HG03064 (cell line): ENCODE results near the gene TMEM165.

ENCODE experiments used
- ATAC-seq: cut with Tn5 transposase; IDR thresholded peaks from one replicate; pipeline ENCODE4 v1.9.1; 2021; ENCODE audit warnings: low read depth; ENCODE audit not compliant: unreplicated experiment

The TMEM165 gene

DNA sequence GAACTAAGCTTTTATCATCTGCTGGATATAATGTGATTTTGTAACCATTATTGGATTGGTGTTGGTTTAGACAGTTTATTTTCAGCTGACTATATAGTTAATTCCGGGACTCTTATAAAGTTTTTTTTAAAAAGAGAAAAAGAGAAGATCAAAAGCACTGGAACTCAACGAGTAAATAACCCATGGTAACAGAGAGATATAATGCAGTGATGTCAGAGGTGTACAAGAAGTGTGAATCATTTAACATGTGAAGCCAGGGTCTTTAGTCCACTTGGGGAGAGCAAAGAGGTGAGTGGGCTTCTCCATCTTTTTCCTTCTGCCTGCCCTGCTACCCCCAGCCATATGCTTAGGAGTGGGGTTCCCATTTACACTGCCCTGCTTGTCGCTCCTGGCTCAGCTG lies 3.2 kb downstream of the TMEM165 start:
- no peak for ATAC-seq

DNA sequence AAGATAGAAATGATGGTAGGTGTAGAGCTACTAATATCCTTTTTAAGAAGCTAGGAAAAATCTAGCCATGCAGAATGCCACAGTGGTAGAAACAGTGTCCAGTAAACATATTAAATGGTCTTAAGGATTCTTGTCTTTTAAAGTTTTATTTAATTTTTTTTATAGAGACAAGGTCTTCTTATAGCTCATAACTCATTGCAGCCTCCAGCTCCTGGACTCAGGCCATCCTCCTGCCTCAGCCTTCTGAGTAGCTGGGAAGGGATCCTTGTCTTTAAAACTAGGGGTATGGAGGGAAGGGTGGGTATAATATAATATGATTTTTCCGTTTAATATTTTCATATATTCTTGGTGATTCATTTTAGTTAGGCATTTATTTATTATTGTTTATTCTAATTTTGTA lies 3.8 kb downstream of the TMEM165 start:
- ATAC-seq, result no peak

DNA sequence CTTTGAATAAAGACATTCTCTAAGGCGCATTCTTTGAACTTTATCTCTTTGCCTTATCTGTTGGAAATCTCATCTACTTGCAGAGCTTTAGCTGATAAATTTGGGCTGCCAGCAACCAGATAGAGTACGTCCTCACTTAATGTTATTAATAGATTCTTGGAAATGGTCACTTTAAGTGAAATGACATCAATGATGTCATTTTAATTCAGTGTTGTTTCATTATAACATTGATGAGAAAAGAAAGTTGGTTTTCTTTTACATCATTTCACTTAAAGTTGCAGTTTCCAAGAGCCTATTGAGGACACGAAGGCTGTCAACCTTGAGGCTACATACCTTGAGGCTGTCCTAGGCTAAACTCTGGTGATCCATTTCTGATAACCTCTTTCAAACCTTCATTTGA lies 9.3 kb downstream of the TMEM165 start:
- no peak for ATAC-seq

DNA sequence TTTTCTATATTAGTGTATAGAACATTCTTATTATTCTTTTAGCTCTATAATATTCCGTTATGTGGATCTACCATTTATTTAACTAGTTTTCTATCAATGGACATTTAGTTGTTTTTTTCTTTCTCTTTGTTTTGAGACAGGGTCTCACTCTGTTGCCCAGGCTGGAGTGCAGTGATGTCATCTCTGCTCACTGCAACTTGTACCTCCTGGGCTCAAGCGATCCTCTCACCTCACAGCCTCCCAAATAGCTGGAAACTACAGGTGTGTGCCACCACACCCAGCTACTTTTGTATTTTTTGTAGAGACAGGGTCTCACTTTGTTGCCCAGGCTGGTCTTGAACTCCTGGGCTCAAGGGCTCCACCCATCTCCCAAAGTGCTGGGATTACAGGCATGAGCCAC lies 10.8 kb downstream of the TMEM165 start:
- ATAC-seq, result no peak

DNA sequence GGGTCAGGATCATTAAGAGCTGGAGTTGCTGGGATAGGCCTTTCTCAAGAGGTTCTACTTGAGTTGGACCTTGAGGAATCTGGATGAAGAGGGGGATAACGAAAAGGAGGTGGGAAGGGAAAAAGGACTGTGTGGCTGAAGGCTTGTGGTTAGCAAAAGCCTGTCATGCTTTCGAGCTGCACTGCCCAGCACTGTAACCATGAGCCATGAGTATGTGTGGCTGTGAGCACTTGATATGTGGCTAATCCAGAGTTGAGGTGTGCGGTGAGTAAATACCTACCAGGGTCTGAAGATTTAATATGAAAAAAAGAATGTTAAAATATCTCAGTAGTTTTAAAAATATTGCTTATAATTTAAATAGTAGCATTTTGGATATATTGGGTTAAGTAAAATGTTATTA lies 11.4 kb downstream of the TMEM165 start:
- ATAC-seq, result no peak

DNA sequence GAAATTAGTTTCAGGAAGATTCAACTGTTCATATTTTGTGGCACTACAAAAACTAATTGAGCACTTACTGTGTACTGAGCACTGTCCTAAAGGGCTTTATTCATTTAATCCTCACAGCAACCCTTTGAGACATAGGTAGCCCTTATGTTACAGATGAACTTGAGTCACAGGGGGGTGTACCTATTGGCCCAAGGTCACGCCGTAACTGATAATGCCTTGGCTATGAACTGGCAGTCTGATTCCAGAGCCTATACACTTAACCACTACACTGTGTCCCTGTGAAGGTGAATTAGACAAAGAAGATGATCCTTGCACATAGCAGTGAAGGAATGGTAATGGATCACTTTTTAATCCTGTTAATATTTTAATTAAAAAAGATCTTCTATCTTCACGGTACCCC lies 12.0 kb downstream of the TMEM165 start:
- ATAC-seq, result no peak

DNA sequence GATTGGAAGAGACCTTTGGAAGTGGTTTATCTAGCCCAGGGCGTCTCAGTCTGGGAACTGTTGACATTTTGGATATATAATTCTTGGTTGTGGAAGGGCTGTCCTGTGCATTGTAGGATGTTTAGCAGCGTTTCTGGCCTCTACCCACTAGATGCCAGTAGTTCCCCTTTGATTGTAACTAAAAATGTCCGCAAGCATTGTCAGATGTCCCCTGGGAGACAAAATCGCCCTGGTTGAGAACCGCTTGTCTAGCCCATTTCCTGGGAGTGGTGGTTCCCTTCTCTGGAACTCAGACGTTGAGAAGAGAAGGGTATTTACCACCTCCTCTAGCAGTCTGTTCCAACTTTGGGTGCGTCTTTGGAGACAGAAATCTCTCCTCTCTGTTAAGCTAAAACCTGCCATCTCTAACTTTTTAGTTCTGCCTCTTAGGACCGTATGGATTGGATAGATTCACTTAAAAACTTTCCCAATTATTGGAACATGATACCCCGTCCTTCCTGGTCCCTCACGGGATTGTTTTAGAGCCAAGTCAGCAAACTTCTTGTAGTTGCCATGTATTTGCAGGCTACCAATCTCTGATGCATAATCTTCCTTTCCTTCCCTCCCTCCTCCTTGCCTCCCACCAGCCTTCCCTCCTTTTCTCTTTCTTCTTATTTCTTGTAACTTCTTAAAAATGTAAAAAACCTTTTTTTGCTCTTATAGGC lies 13.9 kb downstream of the TMEM165 start:
- peak; percentile 54 for ATAC-seq

DNA sequence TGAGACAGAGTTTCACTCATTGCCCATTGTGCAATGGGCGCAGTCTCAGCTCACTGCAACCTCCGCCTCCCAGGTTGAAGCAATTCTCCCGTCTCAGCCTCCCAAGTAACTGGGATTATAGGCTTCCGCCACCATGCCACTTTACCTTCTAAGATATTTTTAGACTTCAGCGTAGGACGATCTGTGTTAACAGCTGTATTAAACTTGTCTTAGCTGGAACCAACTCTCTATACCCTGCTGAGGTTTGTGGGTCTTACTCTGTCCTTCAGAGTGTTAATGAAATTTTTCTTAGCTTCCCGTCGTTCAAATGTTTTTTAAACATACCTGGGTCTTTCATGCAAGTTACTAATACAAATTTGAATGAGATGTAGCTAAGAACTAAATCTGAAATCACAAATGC lies 14.7 kb downstream of the TMEM165 start:
- ATAC-seq, result no peak

DNA sequence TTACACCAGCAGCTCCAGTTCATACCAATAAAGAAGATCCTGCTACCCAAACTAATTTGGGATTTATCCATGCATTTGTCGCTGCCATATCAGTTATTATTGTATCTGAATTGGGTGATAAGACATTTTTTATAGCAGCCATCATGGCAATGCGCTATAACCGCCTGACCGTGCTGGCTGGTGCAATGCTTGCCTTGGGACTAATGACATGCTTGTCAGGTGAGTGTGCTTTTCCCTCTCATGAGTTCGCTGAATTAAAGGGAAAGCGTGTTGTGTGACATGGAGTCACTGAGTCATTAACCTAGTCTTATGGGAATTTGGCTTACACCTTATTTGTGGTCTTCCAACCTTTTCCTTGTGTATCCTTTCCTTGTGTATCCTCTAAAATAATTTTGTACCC lies 15.9 kb downstream of the TMEM165 start:
- no peak for ATAC-seq

DNA sequence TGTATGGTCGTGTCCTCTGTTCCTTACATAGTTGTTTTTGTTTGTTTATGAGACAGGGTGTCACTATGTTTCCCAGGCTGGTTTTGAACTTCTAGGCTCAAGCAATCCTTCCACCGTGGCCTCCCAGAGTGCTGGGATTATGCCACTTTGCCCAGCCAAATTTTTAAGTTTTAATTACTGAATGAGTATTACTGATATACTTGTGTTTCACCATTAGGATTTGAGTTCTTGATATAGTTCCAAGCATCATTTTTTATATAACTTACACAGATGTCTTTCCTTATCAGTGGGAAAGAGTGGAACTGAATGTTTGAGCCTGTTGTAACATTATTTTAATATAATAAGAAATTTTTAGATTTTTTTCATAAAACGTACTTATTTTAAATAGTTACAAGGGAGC lies 20.4 kb downstream of the TMEM165 start:
- no peak for ATAC-seq

DNA sequence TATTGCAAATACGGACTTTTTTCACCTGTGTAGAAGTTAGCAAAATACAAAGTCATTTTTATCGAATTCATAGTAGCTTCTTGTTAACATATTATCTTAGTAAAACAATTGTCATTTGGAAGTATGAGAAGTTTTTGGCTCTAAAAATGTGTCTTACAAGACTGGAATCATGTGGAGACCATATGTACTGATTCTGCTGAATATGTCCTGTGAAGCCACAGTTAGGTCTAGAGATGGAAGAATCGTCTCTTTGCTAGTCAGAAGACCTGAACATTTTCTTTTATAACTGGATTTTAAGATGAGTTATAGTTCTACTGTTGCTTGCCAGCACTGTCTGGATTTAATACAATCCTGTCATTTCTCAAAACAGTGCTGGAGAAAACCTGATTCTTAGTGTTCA lies 29.0 kb downstream of the TMEM165 start:
- no peak for ATAC-seq

DNA sequence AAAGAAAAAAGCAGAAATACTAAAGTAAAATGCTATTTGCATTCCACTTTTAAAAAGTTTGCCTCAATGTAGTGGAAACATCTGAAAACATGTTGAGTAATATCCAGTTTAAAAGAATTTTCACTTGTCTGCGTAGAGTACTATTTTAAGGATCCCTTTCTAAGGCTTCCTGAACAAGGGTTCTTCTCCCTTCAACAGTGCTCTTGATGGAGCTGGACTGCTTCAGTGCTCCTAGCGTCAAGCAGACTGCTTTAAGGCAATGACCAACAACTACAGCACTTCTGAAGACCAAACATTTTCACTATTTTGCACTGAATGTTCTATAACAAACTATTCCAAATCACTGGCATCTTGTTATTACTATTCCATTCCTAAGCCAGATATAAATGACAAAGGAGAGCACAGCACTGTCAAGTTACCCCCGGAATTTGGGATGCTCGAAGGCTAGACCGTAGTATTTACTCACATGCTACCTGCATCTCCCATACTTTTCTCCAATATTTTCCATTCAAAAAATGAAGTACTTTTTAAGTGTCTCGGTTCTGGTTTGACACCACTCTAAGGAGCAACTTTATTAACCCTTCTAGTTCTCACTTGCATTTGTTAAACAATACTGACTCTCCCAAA lies 36.1 kb downstream of the TMEM165 start:
- ATAC-seq, result no peak

DNA sequence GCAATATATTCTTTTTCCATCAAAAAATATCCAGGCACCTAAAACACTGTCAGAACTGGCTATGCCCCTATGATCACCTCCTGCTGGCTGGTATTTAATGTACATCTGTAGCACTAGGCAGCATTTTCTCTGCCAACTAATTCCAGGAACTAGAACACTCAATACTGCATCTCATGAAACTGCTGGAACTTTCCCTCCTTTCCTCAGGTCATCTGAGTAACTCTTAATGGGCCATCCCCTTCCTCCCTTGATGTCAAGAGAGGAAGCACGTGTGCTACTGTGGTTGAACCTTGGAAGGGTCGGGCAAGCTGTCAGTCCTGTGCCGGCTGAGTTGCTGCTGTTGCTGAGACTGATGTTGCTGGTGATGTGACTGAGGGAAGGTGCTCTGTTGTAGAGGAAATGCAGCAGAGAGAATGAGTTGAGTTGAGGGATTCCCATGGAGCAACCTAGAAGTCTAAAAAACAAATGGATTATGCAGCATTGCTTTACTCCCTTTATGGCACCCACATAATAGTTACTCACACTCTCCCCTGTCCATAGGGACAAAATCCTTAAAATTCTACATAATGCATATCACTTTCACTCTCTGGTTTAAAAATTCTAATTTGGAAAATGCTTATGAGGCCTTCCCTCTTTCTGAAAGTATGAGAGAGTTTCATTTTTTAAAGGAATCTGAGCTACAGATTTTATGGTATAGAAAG lies 39.5 kb downstream of the TMEM165 start:
- ATAC-seq, result peak; percentile 55

DNA sequence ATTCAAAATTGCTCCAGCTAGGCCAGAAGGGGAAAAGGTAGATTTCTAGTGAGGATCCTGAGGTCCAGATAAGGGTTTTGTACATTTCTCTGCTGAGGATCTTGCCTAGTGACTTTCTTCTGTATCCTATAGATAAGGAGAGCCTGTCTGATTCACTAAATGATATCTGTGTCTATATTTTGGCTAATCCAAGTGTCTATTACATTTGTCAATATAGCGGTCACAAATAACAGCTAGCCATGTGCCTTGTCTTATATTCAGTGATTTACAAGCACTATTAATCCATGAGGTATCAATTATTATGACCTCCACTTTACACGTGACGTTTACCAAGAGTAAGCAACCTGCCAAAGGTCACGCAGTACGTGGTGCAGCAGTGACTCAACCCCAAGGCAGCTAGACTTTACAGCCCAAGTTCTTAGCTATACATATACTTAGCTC lies 41.6 kb downstream of the TMEM165 start:
- no peak for ATAC-seq

DNA sequence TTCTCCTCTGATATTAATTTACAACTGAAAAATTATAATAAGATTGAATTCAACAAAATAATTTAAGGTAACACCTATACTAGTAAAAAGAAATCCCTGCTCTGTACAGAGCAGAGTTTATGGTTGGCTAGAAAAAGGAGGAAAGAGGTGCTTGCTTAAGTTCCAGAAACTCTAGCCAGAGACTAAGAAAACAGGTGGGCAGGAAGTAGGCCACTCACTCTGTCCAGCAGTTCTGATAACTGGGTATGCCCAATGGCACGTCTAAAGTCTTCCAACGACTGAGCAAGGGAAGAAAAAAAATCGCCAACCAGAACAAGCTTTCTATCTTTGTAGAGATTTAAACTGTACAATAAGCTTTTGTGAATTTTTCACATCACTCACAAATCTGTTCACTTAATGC lies 42.1 kb downstream of the TMEM165 start:
- no peak for ATAC-seq

DNA sequence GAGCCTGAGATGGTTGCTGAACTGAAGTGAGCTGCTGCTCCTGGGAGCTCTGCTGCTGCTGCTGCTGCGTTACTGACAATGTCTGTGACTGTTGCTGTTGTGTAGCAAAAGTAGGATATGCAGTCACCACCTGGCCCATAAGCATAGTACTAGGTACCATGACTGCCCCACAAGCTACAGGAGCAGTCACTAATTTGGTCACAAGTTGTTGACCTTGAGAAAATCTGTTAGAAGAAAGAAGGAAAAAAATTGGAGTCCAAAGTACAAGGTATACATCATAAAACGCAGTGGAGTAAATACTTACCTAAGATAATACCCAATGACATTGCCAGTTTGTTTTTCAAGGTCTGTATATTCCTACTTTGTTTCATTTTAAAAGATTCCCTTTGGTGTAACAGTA lies 42.6 kb downstream of the TMEM165 start:
- ATAC-seq, result no peak

DNA sequence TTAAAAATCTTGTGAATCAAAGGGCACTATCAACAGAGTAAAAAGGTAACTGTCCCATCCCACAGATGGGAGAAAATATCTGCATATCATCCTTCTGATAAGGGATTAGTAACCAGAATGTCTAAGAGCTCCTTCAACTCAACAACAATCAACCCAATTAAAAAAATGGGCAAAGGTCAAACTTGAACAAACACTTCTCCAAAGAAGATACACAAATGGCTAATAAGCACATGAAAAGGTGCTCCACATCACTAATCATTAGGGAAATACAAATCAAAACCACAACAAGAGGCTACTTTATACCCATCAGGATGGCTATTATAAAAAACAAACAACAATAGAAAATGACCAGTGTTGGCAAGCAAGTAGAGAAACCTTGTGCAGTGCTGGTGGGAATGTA lies 43.3 kb downstream of the TMEM165 start:
- no peak for ATAC-seq

DNA sequence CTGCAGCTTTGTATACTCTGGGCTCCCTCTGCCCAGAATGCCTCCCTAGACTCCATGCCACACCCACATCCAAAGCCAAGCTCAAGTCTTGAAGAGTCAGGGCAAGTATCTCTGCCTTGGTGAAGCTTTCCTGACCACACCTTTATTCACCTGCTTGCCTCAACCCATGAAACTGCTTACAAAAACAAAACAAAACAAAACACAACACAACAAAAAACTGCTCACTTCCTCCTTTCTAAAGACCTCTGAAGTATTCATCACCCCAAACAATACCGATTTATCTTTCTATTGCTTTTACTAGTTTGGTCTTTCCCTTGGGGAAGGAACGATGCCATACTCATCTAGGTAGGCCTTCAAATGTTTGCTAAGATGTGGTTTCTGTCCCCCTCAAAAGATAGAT lies 45.0 kb downstream of the TMEM165 start:
- ATAC-seq, result no peak

DNA sequence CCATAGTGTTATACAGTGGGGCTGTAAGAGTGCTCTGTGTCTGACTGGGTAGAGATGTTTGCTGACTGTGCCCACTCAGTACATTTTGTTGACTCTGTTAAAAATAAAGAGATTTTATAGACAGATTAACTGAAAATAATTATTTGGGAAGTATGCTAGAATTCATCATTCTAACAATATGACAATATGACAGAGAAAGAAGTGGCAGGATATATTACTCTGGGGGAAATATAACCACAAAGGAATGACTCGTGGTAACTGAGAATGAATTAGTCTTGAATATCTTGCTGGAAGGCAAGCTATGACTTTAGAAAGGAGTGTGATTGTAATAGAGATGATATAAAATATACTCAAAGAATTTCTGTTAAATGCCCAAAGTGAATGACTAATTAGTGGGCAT lies 46.8 kb downstream of the TMEM165 start:
- no peak for ATAC-seq

DNA sequence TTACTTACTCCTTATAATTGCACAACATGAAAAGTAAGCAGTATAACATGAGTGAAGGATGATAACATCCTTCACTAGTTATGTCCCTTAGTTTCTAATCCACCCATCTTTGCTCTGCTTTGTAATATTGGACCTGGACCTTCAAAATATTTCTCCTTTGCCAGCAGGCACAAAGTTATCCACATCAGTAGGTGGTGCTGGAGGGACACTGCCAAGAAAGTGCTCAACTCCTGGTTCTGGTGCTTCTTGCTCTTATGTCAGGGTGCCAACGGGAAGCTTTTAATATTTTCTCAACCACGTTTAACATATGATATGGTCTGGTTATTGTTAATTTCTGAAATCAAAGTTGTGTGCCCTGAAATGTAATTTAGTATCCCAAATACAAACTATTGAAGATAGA lies 49.1 kb downstream of the TMEM165 start:
- ATAC-seq, result no peak

DNA sequence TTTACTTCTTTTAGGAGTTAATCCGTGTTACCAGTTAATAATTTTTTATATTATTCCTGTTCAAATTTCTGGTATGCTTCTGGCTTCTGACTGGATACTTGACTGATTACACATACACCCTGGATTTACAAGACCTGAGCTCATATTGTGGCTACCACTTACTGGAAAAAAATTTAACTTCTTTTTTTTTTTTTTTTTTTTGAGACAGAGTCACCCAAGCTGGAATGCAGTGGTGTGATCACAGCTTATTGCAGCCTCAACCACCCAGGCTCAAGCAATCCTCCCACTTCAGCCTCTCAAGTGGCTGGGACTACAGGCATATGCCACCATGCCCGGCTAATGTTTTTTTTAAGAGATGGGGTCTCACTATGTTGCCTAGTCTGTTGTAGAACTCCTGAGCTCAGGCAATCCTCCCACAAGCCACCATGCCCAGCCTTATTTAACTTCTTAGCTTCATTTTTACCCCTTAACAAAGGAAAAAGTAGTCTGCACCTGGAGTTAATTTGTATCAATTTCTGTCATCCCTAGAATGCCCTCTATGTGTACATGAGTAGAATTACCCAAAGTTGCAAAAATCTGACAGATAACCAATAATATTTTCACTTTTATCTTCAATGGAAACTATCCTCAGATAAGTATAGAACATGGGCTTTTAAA lies 50.3 kb downstream of the TMEM165 start:
- no peak for ATAC-seq

DNA sequence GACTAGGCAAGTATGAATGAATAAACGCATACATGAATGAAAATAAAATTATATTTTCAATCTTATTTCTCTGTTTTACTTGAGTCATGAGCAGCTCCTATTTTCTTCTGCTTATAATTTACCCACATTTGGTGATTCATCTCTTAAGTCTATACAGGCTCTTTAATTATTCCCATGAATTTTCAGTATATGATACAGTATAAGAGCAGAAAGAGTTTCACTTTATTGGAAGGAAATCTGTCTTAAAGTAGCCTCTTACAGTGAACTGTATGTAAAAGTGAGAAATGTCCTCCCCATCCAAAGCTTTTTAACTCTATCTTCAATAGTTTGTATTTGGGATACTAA lies 50.8 kb downstream of the TMEM165 start:
- ATAC-seq, result no peak
